Measurements from ENCODE around the gene LAMA2.

DNA sequence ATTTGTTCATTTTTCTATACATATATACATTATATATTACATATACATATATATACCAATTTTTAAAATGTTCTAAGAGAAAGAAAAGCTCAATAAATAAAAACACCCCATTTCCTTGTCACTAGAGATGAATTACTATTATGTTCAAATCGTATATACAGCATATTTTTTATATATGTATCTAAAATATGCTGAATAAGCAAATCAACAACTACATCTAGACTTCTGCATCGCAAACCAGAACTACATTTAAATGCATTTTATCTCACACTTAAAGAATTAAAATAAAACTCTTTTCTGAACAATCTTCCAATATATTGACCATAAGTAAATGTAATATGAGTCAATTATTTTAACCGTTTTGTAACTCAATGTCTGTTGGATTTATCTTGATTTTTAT lies 133.9 kb downstream of the LAMA2 start:
- no peak for TF ChIP-seq POLR2A (IDR thresholded peaks at IDR 0.05; ENCODE audit: low read length)
- no peak for TF ChIP-seq GATA1 (IDR thresholded peaks at IDR 0.05; ENCODE audit: low read depth, low read length)

Measured in erythroblast (primary cell).